ENCODE measurements around the gene YKT6.

The YKT6 gene

DNA sequence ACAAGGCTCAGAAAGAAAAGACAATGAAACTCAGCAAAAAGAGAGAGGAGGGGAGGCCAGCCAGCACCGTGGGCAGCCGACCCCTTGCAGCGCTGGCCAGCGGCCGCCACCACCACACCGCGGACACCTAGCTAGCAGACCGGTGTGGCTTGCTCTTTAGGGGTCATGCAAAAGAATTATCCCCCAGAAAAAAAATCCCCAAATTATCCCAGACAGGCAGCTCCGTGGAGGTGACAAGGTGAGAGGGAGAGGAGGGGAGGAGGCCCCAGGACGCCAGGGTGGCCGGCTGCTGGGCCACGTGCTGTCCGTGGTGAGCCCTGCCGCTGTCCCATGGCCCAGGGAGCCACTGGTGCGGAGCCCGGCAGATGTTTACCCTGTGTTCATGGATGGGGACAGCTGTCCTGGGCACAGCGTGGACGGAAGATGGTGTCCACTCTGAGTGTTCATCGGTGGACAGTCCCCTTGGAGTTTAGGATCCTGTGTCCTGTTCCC lies 16.5 kb downstream of the YKT6 start:
- H3F3A ChIP-seq (ENCODE audit: control insufficient read depth, insufficient read depth): no peaks in the 10 kb centered on the region; the same call in 1 of the 2 replicates
- TF ChIP-seq, protein P1, sequence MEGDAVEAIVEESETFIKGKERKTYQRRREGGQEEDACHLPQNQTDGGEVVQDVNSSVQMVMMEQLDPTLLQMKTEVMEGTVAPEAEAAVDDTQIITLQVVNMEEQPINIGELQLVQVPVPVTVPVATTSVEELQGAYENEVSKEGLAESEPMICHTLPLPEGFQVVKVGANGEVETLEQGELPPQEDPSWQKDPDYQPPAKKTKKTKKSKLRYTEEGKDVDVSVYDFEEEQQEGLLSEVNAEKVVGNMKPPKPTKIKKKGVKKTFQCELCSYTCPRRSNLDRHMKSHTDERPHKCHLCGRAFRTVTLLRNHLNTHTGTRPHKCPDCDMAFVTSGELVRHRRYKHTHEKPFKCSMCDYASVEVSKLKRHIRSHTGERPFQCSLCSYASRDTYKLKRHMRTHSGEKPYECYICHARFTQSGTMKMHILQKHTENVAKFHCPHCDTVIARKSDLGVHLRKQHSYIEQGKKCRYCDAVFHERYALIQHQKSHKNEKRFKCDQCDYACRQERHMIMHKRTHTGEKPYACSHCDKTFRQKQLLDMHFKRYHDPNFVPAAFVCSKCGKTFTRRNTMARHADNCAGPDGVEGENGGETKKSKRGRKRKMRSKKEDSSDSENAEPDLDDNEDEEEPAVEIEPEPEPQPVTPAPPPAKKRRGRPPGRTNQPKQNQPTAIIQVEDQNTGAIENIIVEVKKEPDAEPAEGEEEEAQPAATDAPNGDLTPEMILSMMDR (IDR thresholded peaks at IDR 0.05; ENCODE audit: low read depth, low read length, poor library complexity, severe bottlenecking): no peak
- no peak for TF ChIP-seq EZH2phosphoT487 (IDR thresholded peaks at IDR 0.05; ENCODE audit: borderline replicate concordance, low read length)
- no peaks in the 10 kb centered on the region for H3K9me3 ChIP-seq (ENCODE audit: control insufficient read depth, insufficient read depth, low read length)
- no peak overlapping the region for H3K4me3 ChIP-seq (ENCODE audit: low read length)
- H3K27ac ChIP-seq (ENCODE audit: low read depth, low read length): no peak overlapping the region
- H3K36me3 ChIP-seq (ENCODE audit: control insufficient read depth, low read length): peaks cover 15% of the 10 kb centered on the region
- H3K4me2 ChIP-seq (ENCODE audit: low read length): no peak overlapping the region
- H3K79me2 ChIP-seq (ENCODE audit: control insufficient read depth, low read length): no peaks in the 10 kb centered on the region
- H4K20me1 ChIP-seq (ENCODE audit: control insufficient read depth, insufficient read depth, low read depth, low read length): no peaks in the 10 kb centered on the region; the same call in 1 of the 2 replicates
- no peaks in the 10 kb centered on the region for H3K27me3 ChIP-seq (ENCODE audit: control insufficient read depth, low read length)
- peaks cover 15% of the 10 kb centered on the region for H3K4me1 ChIP-seq (ENCODE audit: control insufficient read depth, low read length)
- H3K9me2 ChIP-seq (replicated peaks; ENCODE audit: control insufficient read depth, low read length): no peaks in the 10 kb centered on the region

GRCh38 chr7:44217852-44218402 lies 17.1 kb downstream of the YKT6 start:
- H3K9me3 ChIP-seq (ENCODE audit: control insufficient read depth, insufficient read depth, low read length): no peaks in the 10 kb centered on the region
- no peaks in the 10 kb centered on the region for H3K27me3 ChIP-seq (ENCODE audit: control insufficient read depth, low read length)
- peaks cover 15% of the 10 kb centered on the region for H3K4me1 ChIP-seq (ENCODE audit: control insufficient read depth, low read length)
- no peaks in the 10 kb centered on the region; the same call in 1 of the 2 replicates for H3F3A ChIP-seq (ENCODE audit: control insufficient read depth, insufficient read depth)
- no peak overlapping the region for H3K27ac ChIP-seq (ENCODE audit: low read depth, low read length)
- no peak overlapping the region for H3K4me3 ChIP-seq (ENCODE audit: low read length)
- no peaks in the 10 kb centered on the region for H3K9me2 ChIP-seq (replicated peaks; ENCODE audit: control insufficient read depth, low read length)
- TF ChIP-seq EZH2phosphoT487 (IDR thresholded peaks at IDR 0.05; ENCODE audit: borderline replicate concordance, low read length): no peak
- TF ChIP-seq, protein P1 (IDR thresholded peaks at IDR 0.05; ENCODE audit: low read depth, low read length, poor library complexity, severe bottlenecking): no peak
- H3K79me2 ChIP-seq (ENCODE audit: control insufficient read depth, low read length): no peaks in the 10 kb centered on the region
- peaks cover 12% of the 10 kb centered on the region for H3K36me3 ChIP-seq (ENCODE audit: control insufficient read depth, low read length)
- no peak overlapping the region for H3K4me2 ChIP-seq (ENCODE audit: low read length)
- H4K20me1 ChIP-seq (ENCODE audit: control insufficient read depth, insufficient read depth, low read depth, low read length): no peaks in the 10 kb centered on the region; the same call in 1 of the 2 replicates

- Histone ChIP-seq H3K4me3 (ENCODE audit: low read length) (no peak overlapping the region), H3K27ac (ENCODE audit: low read depth, low read length) (no peak overlapping the region), H3K36me3 (ENCODE audit: control insufficient read depth, low read length) (peaks cover 5% of the 10 kb centered on the region; the same call in 1 of the 2 replicates), H4K20me1 (ENCODE audit: control insufficient read depth, insufficient read depth, low read depth, low read length) (no peaks in the 10 kb centered on the region; the same call in 1 of the 2 replicates), H3K4me1 (ENCODE audit: control insufficient read depth, low read length) (peaks cover 11% of the 10 kb centered on the region), H3K9me2 (replicated peaks; ENCODE audit: control insufficient read depth, low read length) (no peaks in the 10 kb centered on the region), H3F3A (ENCODE audit: control insufficient read depth, insufficient read depth) (no peaks in the 10 kb centered on the region; the same call in 1 of the 2 replicates), H3K4me2 (ENCODE audit: low read length) (no peak overlapping the region), H3K79me2 (ENCODE audit: control insufficient read depth, low read length) (no peaks in the 10 kb centered on the region), H3K9me3 (ENCODE audit: control insufficient read depth, insufficient read depth, low read length) (no peaks in the 10 kb centered on the region), H3K27me3 (ENCODE audit: control insufficient read depth, low read length) (no peaks in the 10 kb centered on the region)
- TF ChIP-seq, protein P1 (IDR thresholded peaks at IDR 0.05; ENCODE audit: low read depth, low read length, poor library complexity, severe bottlenecking): no peak
- TF ChIP-seq EZH2phosphoT487 (IDR thresholded peaks at IDR 0.05; ENCODE audit: borderline replicate concordance, low read length): no peak
Observed at GRCh38 chr7:44218418-44219201, 17.8 kb downstream of the YKT6 start.

All from DOHH2 (cell line).